ENCODE results near the gene ANKRD11.
A peak's percentile ranks its signal among the peaks of the same experiment; 100 is the strongest.

- peak; percentile 70; the same call in 1 of the 2 replicates for TF ChIP-seq POLR2AphosphoS5 (IDR thresholded peaks at IDR 0.05; ENCODE audit: low read depth, low read length)
- TF ChIP-seq TAF1 (IDR thresholded peaks at IDR 0.05; ENCODE audit: low read depth, low read length) = peak; percentile 68; the same call in 1 of the 2 replicates
- peak; percentile 56; the same call in 1 of the 2 replicates for TF ChIP-seq POLR2A (IDR thresholded peaks at IDR 0.05; ENCODE audit: low read depth, low read length)
- no peak for TF ChIP-seq PAX5 (IDR thresholded peaks at IDR 0.05; ENCODE audit: insufficient read depth, low read length, severe bottlenecking)
Measured at GRCh38 chr16:89489040-89489897, 1.1 kb downstream of the ANKRD11 start.
